BLaER1 treated with 17β-estradiol and CSF1 and Interleukin-3, amounts not matched to agents 10 nM and 100 nM (cell line): ENCODE results near the gene MAP3K14.

Experiments used
- H3K27ac ChIP-seq, 11 experiments: shearing (Covaris generic); formaldehyde crosslinking; 2 replicates each; pipeline ENCODE4 v1.8.1; 2022
- H3K27me3 ChIP-seq, 11 experiments: shearing (Covaris generic); formaldehyde crosslinking; 2 replicates each; pipeline ENCODE4 v1.8.1; 2022
- H3K36me3 ChIP-seq, 11 experiments: shearing (Covaris generic); formaldehyde crosslinking; 2 replicates each; pipeline ENCODE4 v1.8.1; 2022
- H3K4me1 ChIP-seq, 10 experiments: shearing (Covaris generic); formaldehyde crosslinking; 2 replicates each; pipeline ENCODE4 v1.8.1; 2022
- H3K4me2 ChIP-seq, 11 experiments: shearing (Covaris generic); formaldehyde crosslinking; 2 replicates each; pipeline ENCODE4 v1.8.1; 2022
- H3K4me3 ChIP-seq, 10 experiments: shearing (Covaris generic); formaldehyde crosslinking; 2 replicates each; pipeline ENCODE4 v1.8.1; 2022
- H3K9ac ChIP-seq, 11 experiments: shearing (Covaris generic); formaldehyde crosslinking; 2 replicates each; pipeline ENCODE4 v1.8.1; 2022
- H3K9me3 ChIP-seq, 11 experiments: shearing (Covaris generic); formaldehyde crosslinking; replicated peaks in 1 of 11; 2 replicates each; pipeline ENCODE4 v1.8.1; 2022
- H4K20me1 ChIP-seq, 11 experiments: shearing (Covaris generic); formaldehyde crosslinking; 2 replicates each; pipeline ENCODE4 v1.8.1; 2022
- Cebpa-rat ChIP-seq, 11 experiments: shearing (Covaris generic); IDR thresholded peaks; 2 replicates each; pipeline ENCODE4 v1.8.1; 2022

The MAP3K14 gene

GRCh38 chr17:45316434-45317110 is at the start of gene MAP3K14:
Gene MAP3K14, minus strand, starts transcription at chr17:45317020. Its CDS starts 26,275 bp downstream, at chr17:45290745.
- Histone ChIP-seq H3K9ac (peak within 1 kb of the TSS; percentile 88 to 97 (median 93)), H4K20me1 (peaks cover 0 to 39% (median 11%) of the 10 kb centered on the region in 11 experiments; a peak in 11 of 22 replicates), H3K27me3 (no peaks in the 10 kb centered on the region), H3K4me2 (peak within 1 kb of the TSS; percentile 90 to 99 (median 96)), H3K9me3 (no peaks in the 10 kb centered on the region), H3K4me1 (peaks cover 58 to 85% (median 68%) of the 10 kb centered on the region in 10 experiments), H3K36me3 (peaks cover 0 to 12% (median 5%) of the 10 kb centered on the region in 11 experiments; a peak in 10 of 22 replicates), H3K27ac (peak within 1 kb of the TSS; percentile 87 to 95 (median 93)), H3K4me3 (peak within 1 kb of the TSS; percentile 73 to 87 (median 80))
- TF ChIP-seq Cebpa-rat (IDR thresholded peaks at IDR 0.05), result no peak

- Histone ChIP-seq H3K4me2 (peak overlapping the region in 9 of 11 experiments; percentile 7 to 89 (median 21); a peak in 14 of 22 replicates), H3K9me3 (peaks cover 14 to 25% (median 18%) of the 10 kb centered on the region in 11 experiments; a peak in 21 of 22 replicates), H3K36me3 (no peaks in the 10 kb centered on the region), H3K27ac (no peak overlapping the region), H4K20me1 (no peaks in the 10 kb centered on the region), H3K4me3 (no peak overlapping the region), H3K27me3 (peaks cover 5 to 14% (median 7%) of the 10 kb centered on the region in 11 experiments), H3K4me1 (peaks cover 16 to 43% (median 37%) of the 10 kb centered on the region in 10 experiments), H3K9ac (peak overlapping the region in 1 of 11 experiments; percentile 22; a peak in 2 of 22 replicates)
- no peak for TF ChIP-seq Cebpa-rat (IDR thresholded peaks at IDR 0.05)
These were observed 49.2 kb upstream of the MAP3K14 start for GRCh38 chr17:45366049-45366448.

- peak in 5 of 11 experiments; percentile 48 to 81 (median 64); a peak in 6 of 22 replicates for TF ChIP-seq Cebpa-rat (IDR thresholded peaks at IDR 0.05)
- Histone ChIP-seq H3K4me3 (peak overlapping the region in 2 of 10 experiments; percentile 3 to 18; a peak in 2 of 20 replicates), H3K4me1 (peaks cover 11 to 35% (median 32%) of the 10 kb centered on the region in 10 experiments), H3K9me3 (peaks cover 14 to 25% (median 18%) of the 10 kb centered on the region in 11 experiments; a peak in 21 of 22 replicates), H3K36me3 (no peaks in the 10 kb centered on the region), H3K27me3 (peaks cover 0 to under 1% (median 0%) of the 10 kb centered on the region in 11 experiments; a peak in 1 of 22 replicates), H3K27ac (peak overlapping the region in 9 of 11 experiments; percentile 35 to 70 (median 59); a peak in 16 of 22 replicates), H3K9ac (peak overlapping the region in 8 of 11 experiments; percentile 19 to 57 (median 38); a peak in 13 of 22 replicates), H4K20me1 (no peaks in the 10 kb centered on the region), H3K4me2 (peak overlapping the region; percentile 67 to 93 (median 84))
These were observed 47.9 kb upstream of the MAP3K14 start for GRCh38 chr17:45364531-45365390.

- Histone ChIP-seq H3K27ac (peak overlapping the region in 4 of 11 experiments; percentile 59 to 69 (median 62); a peak in 3 of 22 replicates), H4K20me1 (no peaks in the 10 kb centered on the region), H3K27me3 (no peaks in the 10 kb centered on the region), H3K4me2 (peak overlapping the region in 9 of 11 experiments; percentile 73 to 93 (median 87); a peak in 17 of 22 replicates), H3K4me3 (no peak overlapping the region), H3K36me3 (no peaks in the 10 kb centered on the region), H3K4me1 (peaks cover 11 to 35% (median 32%) of the 10 kb centered on the region in 10 experiments), H3K9me3 (peaks cover 14 to 25% (median 18%) of the 10 kb centered on the region in 11 experiments; a peak in 21 of 22 replicates), H3K9ac (no peak overlapping the region)
- TF ChIP-seq Cebpa-rat (IDR thresholded peaks at IDR 0.05), result no peak
These were observed 46.7 kb upstream of the MAP3K14 start for GRCh38 chr17:45363498-45363897.

GRCh38 chr17:45361976-45362375 is 45.2 kb upstream of the MAP3K14 start:
- no peak overlapping the region for H3K4me2 ChIP-seq
- no peaks in the 10 kb centered on the region for H3K36me3 ChIP-seq
- no peaks in the 10 kb centered on the region for H4K20me1 ChIP-seq
- no peaks in the 10 kb centered on the region for H3K27me3 ChIP-seq
- no peak overlapping the region for H3K9ac ChIP-seq
- H3K27ac ChIP-seq, result no peak overlapping the region
- no peak for TF ChIP-seq Cebpa-rat (IDR thresholded peaks at IDR 0.05)
- H3K4me1 ChIP-seq, result peaks cover 11 to 35% (median 32%) of the 10 kb centered on the region in 10 experiments
- H3K9me3 ChIP-seq, result peaks cover 14 to 25% (median 18%) of the 10 kb centered on the region in 11 experiments; a peak in 21 of 22 replicates
- H3K4me3 ChIP-seq, result no peak overlapping the region

- Histone ChIP-seq H3K36me3 (no peaks in the 10 kb centered on the region), H3K4me2 (peak overlapping the region in 3 of 11 experiments; percentile 4 to 13 (median 11); a peak in 4 of 22 replicates), H4K20me1 (no peaks in the 10 kb centered on the region), H3K9ac (no peak overlapping the region), H3K4me3 (no peak overlapping the region), H3K9me3 (peaks cover 14 to 25% (median 18%) of the 10 kb centered on the region in 11 experiments; a peak in 21 of 22 replicates), H3K27me3 (no peaks in the 10 kb centered on the region), H3K4me1 (peaks cover 11 to 32% (median 28%) of the 10 kb centered on the region in 10 experiments), H3K27ac (no peak overlapping the region)
- no peak for TF ChIP-seq Cebpa-rat (IDR thresholded peaks at IDR 0.05)
These were observed 44.6 kb upstream of the MAP3K14 start for GRCh38 chr17:45361451-45361850.

- no peak for TF ChIP-seq Cebpa-rat (IDR thresholded peaks at IDR 0.05)
- no peaks in the 10 kb centered on the region for H3K36me3 ChIP-seq
- no peak overlapping the region for H3K9ac ChIP-seq
- H3K4me3 ChIP-seq, result no peak overlapping the region
- H3K27me3 ChIP-seq, result no peaks in the 10 kb centered on the region
- H3K4me1 ChIP-seq, result peaks cover 0 to 15% (median 8%) of the 10 kb centered on the region in 10 experiments; a peak in 11 of 20 replicates
- H3K9me3 ChIP-seq, result peaks cover 4 to 16% (median 8%) of the 10 kb centered on the region in 11 experiments
- no peak overlapping the region for H3K4me2 ChIP-seq
- H3K27ac ChIP-seq, result no peak overlapping the region
- no peaks in the 10 kb centered on the region for H4K20me1 ChIP-seq
These were observed 40.7 kb upstream of the MAP3K14 start for GRCh38 chr17:45357364-45357997.

GRCh38 chr17:45355087-45355486 is 38.3 kb upstream of the MAP3K14 start:
- Histone ChIP-seq H3K4me3 (no peak overlapping the region), H3K36me3 (no peaks in the 10 kb centered on the region), H3K9me3 (peaks cover 7 to 15% (median 13%) of the 10 kb centered on the region in 11 experiments; a peak in 21 of 22 replicates), H4K20me1 (no peaks in the 10 kb centered on the region), H3K4me1 (peaks cover 0 to 12% (median 8%) of the 10 kb centered on the region in 10 experiments; a peak in 11 of 20 replicates), H3K27me3 (no peaks in the 10 kb centered on the region), H3K27ac (no peak overlapping the region), H3K9ac (no peak overlapping the region), H3K4me2 (no peak overlapping the region)
- no peak for TF ChIP-seq Cebpa-rat (IDR thresholded peaks at IDR 0.05)
